ENCODE measurements around the gene ATXN10.

DNA sequence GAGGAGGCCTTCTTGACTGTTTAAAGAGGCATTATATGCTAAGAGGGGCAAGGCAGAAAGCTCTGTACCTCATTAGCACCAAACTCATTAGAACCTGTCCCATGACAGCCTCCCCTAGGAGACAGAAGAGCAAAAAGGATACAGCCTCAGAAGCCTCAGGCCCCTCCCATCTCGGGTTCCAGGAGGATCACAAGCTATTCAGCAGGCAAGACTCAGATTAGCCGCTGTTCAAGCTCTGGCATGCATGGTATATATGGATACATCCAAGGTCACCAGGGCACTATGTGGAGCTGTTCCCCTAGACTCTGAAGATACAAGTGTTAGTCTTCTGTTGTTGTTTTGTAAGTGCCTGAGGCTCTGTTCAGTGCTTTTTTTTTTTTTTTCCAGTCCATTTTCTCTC is 32.1 kb downstream of the ATXN10 start:
- TF ChIP-seq, protein P1, sequence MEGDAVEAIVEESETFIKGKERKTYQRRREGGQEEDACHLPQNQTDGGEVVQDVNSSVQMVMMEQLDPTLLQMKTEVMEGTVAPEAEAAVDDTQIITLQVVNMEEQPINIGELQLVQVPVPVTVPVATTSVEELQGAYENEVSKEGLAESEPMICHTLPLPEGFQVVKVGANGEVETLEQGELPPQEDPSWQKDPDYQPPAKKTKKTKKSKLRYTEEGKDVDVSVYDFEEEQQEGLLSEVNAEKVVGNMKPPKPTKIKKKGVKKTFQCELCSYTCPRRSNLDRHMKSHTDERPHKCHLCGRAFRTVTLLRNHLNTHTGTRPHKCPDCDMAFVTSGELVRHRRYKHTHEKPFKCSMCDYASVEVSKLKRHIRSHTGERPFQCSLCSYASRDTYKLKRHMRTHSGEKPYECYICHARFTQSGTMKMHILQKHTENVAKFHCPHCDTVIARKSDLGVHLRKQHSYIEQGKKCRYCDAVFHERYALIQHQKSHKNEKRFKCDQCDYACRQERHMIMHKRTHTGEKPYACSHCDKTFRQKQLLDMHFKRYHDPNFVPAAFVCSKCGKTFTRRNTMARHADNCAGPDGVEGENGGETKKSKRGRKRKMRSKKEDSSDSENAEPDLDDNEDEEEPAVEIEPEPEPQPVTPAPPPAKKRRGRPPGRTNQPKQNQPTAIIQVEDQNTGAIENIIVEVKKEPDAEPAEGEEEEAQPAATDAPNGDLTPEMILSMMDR (conservative IDR thresholded peaks at IDR 0.05 in 1 of 2, IDR thresholded peaks at IDR 0.05 in 1 of 2; ENCODE audit: low read depth in 1 of 2, low read length in 2 of 2) = no peak
- TF ChIP-seq EZH2 (IDR thresholded peaks at IDR 0.05; ENCODE audit: low read length, missing control alignments) = no peak

Measured in fibroblast of lung (primary cell).